Stomach (tissue), 4 donors: ENCODE results near the gene SLC8B1.

Source experiments
- EP300 ChIP-seq: sonication (generic); formaldehyde crosslinking; IDR thresholded peaks from one replicate; pipeline ENCODE4 v1.6.1; 2017; ENCODE audit warnings: antibody characterized with exemption
- POLR2A ChIP-seq, 4 donors: fragments of 450-650 bp; IDR thresholded peaks; one replicate each; pipeline ENCODE4 v1.6.1; 2016; ENCODE audit warnings: antibody characterized with exemption in 4 of 4, control low read depth in 2 of 4, mild to moderate bottlenecking in 1 of 4, moderate library complexity in 1 of 4
- POLR2AphosphoS5 ChIP-seq, 3 donors: sonication (generic); formaldehyde crosslinking; IDR thresholded peaks; one replicate each; pipeline ENCODE4 v1.6.1; 2016; ENCODE audit warnings: antibody characterized with exemption in 3 of 3
- TF ChIP-seq, protein P1 (sequence below), 7 experiments: fragments of 450-650 bp in 4 of 7; fragments of 200-600 bp in 3 of 7; sonication (generic) in 3 of 7; IDR thresholded peaks; one replicate each; pipeline ENCODE4 v1.5.1; 2016 to 2019; ENCODE audit warnings: antibody characterized with exemption in 7 of 7, control low read depth in 2 of 7, mild to moderate bottlenecking in 1 of 7

DNA sequence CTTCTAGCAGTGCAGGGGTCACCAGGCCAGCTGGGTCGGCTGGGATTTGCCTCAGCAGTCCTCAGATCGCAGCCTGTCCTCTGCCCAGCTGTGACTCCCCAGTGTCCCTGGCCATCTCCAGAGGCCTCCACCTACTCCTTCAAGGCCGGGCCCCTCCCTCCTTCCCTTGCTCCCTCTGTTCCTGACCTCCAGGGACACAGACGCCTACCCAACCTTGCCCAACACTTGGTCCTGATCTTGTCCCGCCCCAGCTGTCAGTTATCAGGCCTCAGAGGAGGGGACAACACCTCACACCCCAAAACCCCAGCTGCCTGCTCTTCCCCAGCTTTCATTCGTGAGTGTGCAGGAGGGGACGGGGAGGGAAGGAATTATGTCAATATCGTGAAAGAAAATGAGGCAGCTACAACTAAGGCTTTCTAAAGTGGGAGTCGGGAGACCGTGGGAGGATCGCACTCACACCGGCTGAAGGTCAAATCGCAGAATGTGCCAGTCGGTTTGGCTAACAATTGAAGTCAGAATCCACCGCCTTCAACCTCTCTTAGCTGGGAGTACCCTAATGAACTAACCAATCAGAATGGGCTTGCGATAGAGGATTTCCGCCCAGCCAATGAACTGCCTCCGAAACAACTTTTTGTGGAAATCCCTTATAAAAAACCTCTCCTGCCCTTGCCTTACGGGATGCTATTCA lies 14.1 kb upstream of the SLC8B1 start:
- TF ChIP-seq POLR2A (IDR thresholded peaks at IDR 0.05) (no peak), POLR2AphosphoS5 (IDR thresholded peaks at IDR 0.05) (no peak), EP300 (no peak)
- TF ChIP-seq, protein P1, sequence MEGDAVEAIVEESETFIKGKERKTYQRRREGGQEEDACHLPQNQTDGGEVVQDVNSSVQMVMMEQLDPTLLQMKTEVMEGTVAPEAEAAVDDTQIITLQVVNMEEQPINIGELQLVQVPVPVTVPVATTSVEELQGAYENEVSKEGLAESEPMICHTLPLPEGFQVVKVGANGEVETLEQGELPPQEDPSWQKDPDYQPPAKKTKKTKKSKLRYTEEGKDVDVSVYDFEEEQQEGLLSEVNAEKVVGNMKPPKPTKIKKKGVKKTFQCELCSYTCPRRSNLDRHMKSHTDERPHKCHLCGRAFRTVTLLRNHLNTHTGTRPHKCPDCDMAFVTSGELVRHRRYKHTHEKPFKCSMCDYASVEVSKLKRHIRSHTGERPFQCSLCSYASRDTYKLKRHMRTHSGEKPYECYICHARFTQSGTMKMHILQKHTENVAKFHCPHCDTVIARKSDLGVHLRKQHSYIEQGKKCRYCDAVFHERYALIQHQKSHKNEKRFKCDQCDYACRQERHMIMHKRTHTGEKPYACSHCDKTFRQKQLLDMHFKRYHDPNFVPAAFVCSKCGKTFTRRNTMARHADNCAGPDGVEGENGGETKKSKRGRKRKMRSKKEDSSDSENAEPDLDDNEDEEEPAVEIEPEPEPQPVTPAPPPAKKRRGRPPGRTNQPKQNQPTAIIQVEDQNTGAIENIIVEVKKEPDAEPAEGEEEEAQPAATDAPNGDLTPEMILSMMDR (IDR thresholded peaks at IDR 0.05), result no peak
